K562 (cell line): ENCODE measurements around the gene PBX2. TPM values are rescaled to one million over a fixed set of nuclear protein-coding genes. Genes with fewer than 3 reads are reported as not detected.

ENCODE experiments used
- BRD9 ChIP-seq: fragments of 450-650 bp; IDR thresholded peaks from 2 replicates; pipeline ENCODE4 v1.6.1; 2018; ENCODE audit warnings: low read depth; ENCODE audit not compliant: partially characterized antibody
- CHD2 ChIP-seq: IDR thresholded peaks from 2 replicates; pipeline ENCODE4 v1.6.1; 2011; ENCODE audit warnings: low read depth, low read length
- DMBX1 ChIP-seq: fragments of 250-450 bp; sonication (Bioruptor Pico); IDR thresholded peaks from 2 replicates; pipeline ENCODE4 v1.8.0; 2022; ENCODE audit warnings: inconsistent platforms, mild to moderate bottlenecking, moderate library complexity, borderline replicate concordance
- E2F5 ChIP-seq: sonication (generic); formaldehyde crosslinking; IDR thresholded peaks from 2 replicates; pipeline ENCODE4 v1.8.0; 2022; ENCODE audit warnings: mild to moderate bottlenecking, missing genetic modification reagents
- E2F8 ChIP-seq: fragments of 450-650 bp; IDR thresholded peaks from 2 replicates; pipeline ENCODE4 v1.7.1; 2018; ENCODE audit warnings: mild to moderate bottlenecking, low read depth; ENCODE audit not compliant: partially characterized antibody
- EZH2 ChIP-seq: IDR thresholded peaks from 2 replicates; pipeline ENCODE4 v1.6.1; 2012; ENCODE audit warnings: low read depth, mild to moderate bottlenecking, inconsistent platforms, low read length, borderline replicate concordance
- FIP1L1 ChIP-seq: fragments of 200-400 bp; formaldehyde crosslinking; IDR thresholded peaks from 2 replicates; pipeline ENCODE4 v1.6.1; 2018; ENCODE audit warnings: mild to moderate bottlenecking, low read depth, low read length; ENCODE audit not compliant: poor library complexity, severe bottlenecking
- FOXJ3 ChIP-seq: sonication (generic); formaldehyde crosslinking; IDR thresholded peaks from 2 replicates; pipeline ENCODE4 v1.4.0; 2020; ENCODE audit warnings: mild to moderate bottlenecking, missing genetic modification reagents
- HIVEP1 ChIP-seq: fragments of 250-450 bp; sonication (Bioruptor Pico); IDR thresholded peaks from 2 replicates; pipeline ENCODE4 v1.4.0; 2020; ENCODE audit warnings: mild to moderate bottlenecking
- KLF13 ChIP-seq: fragments of 450-650 bp; IDR thresholded peaks from 2 replicates; pipeline ENCODE4 v1.6.1; 2016; ENCODE audit warnings: missing genetic modification characterization, low read depth, mild to moderate bottlenecking, missing compliant biosample characterization, moderate library complexity, borderline replicate concordance
- MED1 ChIP-seq: sonication (generic); formaldehyde crosslinking; IDR thresholded peaks from 2 replicates; pipeline ENCODE4 v1.8.1; 2023; ENCODE audit warnings: missing genetic modification reagents, borderline replicate concordance
- MTA2 ChIP-seq: fragments of 450-650 bp; IDR thresholded peaks from 2 replicates; pipeline ENCODE4 v1.6.1; 2016; ENCODE audit warnings: low read depth
- OTX1 ChIP-seq: fragments of 450-650 bp; formaldehyde crosslinking; IDR thresholded peaks from 2 replicates; pipeline ENCODE4 v1.4.0; 2022; ENCODE audit warnings: mild to moderate bottlenecking
- POU5F1 ChIP-seq: fragments of 150-350 bp; IDR thresholded peaks from 2 replicates; pipeline ENCODE4 v1.6.1; 2014; ENCODE audit warnings: borderline replicate concordance, low read length, low read depth, mild to moderate bottlenecking; ENCODE audit not compliant: partially characterized antibody
- PPARD ChIP-seq: fragments of 250-450 bp; sonication (Bioruptor Pico); IDR thresholded peaks from 2 replicates; pipeline ENCODE4 v1.8.0; 2022; ENCODE audit warnings: inconsistent platforms, mild to moderate bottlenecking, moderate library complexity
- SIN3B ChIP-seq: fragments of 450-650 bp; IDR thresholded peaks from 2 replicates; pipeline ENCODE4 v1.6.1; 2017; ENCODE audit warnings: low read depth, mild to moderate bottlenecking, moderate library complexity
- SNIP1 ChIP-seq: fragments of 450-650 bp; IDR thresholded peaks from 2 replicates; pipeline ENCODE4 v1.7.1; 2017; ENCODE audit warnings: low read depth, mild to moderate bottlenecking
- SP1 ChIP-seq: sonication (generic); formaldehyde crosslinking; IDR thresholded peaks from 2 replicates; pipeline ENCODE4 v1.8.1; 2022; ENCODE audit warnings: mild to moderate bottlenecking, missing genetic modification reagents
- SREBF2 ChIP-seq: sonication (generic); formaldehyde crosslinking; IDR thresholded peaks from 2 replicates; pipeline ENCODE4 v1.4.0; 2020; ENCODE audit warnings: mild to moderate bottlenecking, missing genetic modification reagents
- TCF15 ChIP-seq: fragments of 250-450 bp; sonication (Bioruptor Pico); IDR thresholded peaks from 2 replicates; pipeline ENCODE4 v1.8.0; 2022; ENCODE audit warnings: moderate library complexity, mild to moderate bottlenecking, inconsistent platforms
- ZNF146 ChIP-seq: IDR thresholded peaks from one replicate; pipeline ENCODE4 v1.6.1; 2018; ENCODE audit warnings: missing compliant biosample characterization; ENCODE audit not compliant: unreplicated experiment
- ZNF274 ChIP-seq: IDR thresholded peaks from 2 replicates; pipeline ENCODE4 v1.6.1; 2011; ENCODE audit warnings: low read depth, mild to moderate bottlenecking, low read length, moderate library complexity, borderline replicate concordance
- ZNF282 ChIP-seq: sonication (generic); formaldehyde crosslinking; IDR thresholded peaks from 2 replicates; pipeline ENCODE4 v1.8.1; 2023; ENCODE audit warnings: missing genetic modification reagents
- ZNF57 ChIP-seq: fragments of 450-650 bp; formaldehyde crosslinking; IDR thresholded peaks from 2 replicates; pipeline ENCODE4 v1.4.0; 2020; ENCODE audit warnings: mild to moderate bottlenecking, moderate library complexity
- ZNF644 ChIP-seq: fragments of 200-800 bp; sonication (Bioruptor generic); IDR thresholded peaks from 2 replicates; pipeline ENCODE4 v1.6.1; 2016; ENCODE audit warnings: low read depth, missing genetic modification characterization, missing compliant biosample characterization
- ZSCAN29 ChIP-seq: fragments of 450-650 bp; IDR thresholded peaks from 2 replicates; pipeline ENCODE4 v1.6.1; 2017
- polyA plus RNA-seq, 8 experiments: library from polyadenylated mRNA; depleted of rRNA in 4 of 8; stranded (reverse) in 5 of 8; unstranded in 3 of 8; fragments of >200 nt; fragmentation: Nextera tagmentation in 2 of 8; fragmentation: Illumina TruSeq in 1 of 8; extraction: Ambion mirVana in 2 of 8; extraction: Trizol in 1 of 8; gene quantifications; 2 replicates each; pipeline versions ENCODE4 v1.2.1 to v1.2.3, GENCODE V29; 2011 to 2014; ENCODE audit warnings: inconsistent platforms in 1 of 8, missing spikeins in 1 of 8
- total RNA-seq, 7 experiments: library from RNA; depleted of rRNA in 6 of 7; stranded (reverse); fragments of >200 nt in 6 of 7; fragmentation: Illumina TruSeq in 2 of 7; extraction: Trizol in 2 of 7; gene quantifications; 2 replicates each; pipeline versions ENCODE4 v1.2.1 to v1.2.3, GENCODE V29; 2011 to 2021; ENCODE audit warnings: low replicate concordance in 1 of 7
- TF ChIP-seq, protein P1 (sequence below): sonication (generic); formaldehyde crosslinking; IDR thresholded peaks from 2 replicates; pipeline ENCODE4 v1.8.1; 2023; ENCODE audit warnings: mild to moderate bottlenecking, missing genetic modification reagents

PBX2 gene
- total and polyA plus RNA-seq, 9 of the 15 experiments (the other 6 are each of a cell fraction or from before 2014, with no cell fraction given): 1.9 to 134 (median 62.5) TPM

- TF ChIP-seq MTA2 (peak; percentile 92), FOXJ3 (CRISPR knock-in tag) (no peak), FIP1L1 (no peak), BRD9 (no peak), E2F5 (CRISPR knock-in tag) (no peak), MED1 (CRISPR knock-in tag) (no peak), OTX1 (CRISPR knock-in tag) (no peak; the same call in 1 of the 2 replicates), ZNF644 (tag) (peak; percentile 91), EZH2 (no peak), KLF13 (no peak), SREBF2 (CRISPR knock-in tag) (no peak), ZNF146 (CRISPR knock-in tag) (no peak), SNIP1 (no peak), CHD2 (no peak), DMBX1 (CRISPR knock-in tag) (peak; percentile 99), SP1 (CRISPR knock-in tag) (no peak), ZSCAN29 (no peak), ZNF274 (no peak), POU5F1 (no peak), TCF15 (CRISPR knock-in tag) (no peak; the same call in 1 of the 2 replicates), SIN3B (peak; percentile 20; the same call in 1 of the 2 replicates), PPARD (CRISPR knock-in tag) (no peak), E2F8 (no peak), ZNF57 (CRISPR knock-in tag) (no peak), HIVEP1 (CRISPR knock-in tag) (no peak), ZNF282 (CRISPR knock-in tag) (no peak)
- TF ChIP-seq, protein P1, sequence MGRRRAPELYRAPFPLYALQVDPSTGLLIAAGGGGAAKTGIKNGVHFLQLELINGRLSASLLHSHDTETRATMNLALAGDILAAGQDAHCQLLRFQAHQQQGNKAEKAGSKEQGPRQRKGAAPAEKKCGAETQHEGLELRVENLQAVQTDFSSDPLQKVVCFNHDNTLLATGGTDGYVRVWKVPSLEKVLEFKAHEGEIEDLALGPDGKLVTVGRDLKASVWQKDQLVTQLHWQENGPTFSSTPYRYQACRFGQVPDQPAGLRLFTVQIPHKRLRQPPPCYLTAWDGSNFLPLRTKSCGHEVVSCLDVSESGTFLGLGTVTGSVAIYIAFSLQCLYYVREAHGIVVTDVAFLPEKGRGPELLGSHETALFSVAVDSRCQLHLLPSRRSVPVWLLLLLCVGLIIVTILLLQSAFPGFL (CRISPR knock-in tag): no peak
Observed at GRCh38 chr6:32167761-32168262, 22.2 kb downstream of the PBX2 start (continued).
